ENCODE data around the gene DAW1.
A peak's percentile ranks its signal among the peaks of the same experiment; 100 is the strongest.
"Not testable (repeated sequence)": the region's sequence is repeated elsewhere in the genome, so short reads cannot be mapped to it uniquely, and the experiment has no call there.

The DAW1 gene

GRCh38 chr2:227871375-227871791 lies at the start of gene DAW1:
Gene DAW1 (plus strand): TSS chr2:227871631. CDS start chr2:227871690, 59 bp downstream.
- DNase-seq: peak; percentile 56 to 66

GRCh38 chr2:227822416-227823003 lies 48.9 kb upstream of the DAW1 start:
- no peak for DNase-seq

GRCh38 chr2:227823922-227824321 lies 47.5 kb upstream of the DAW1 start:
- DNase-seq: no peak

GRCh38 chr2:227824711-227825110 lies 46.7 kb upstream of the DAW1 start:
- DNase-seq: no peak

GRCh38 chr2:227826019-227826521 lies 45.4 kb upstream of the DAW1 start:
- DNase-seq: no peak

- DNase-seq: no peak
These were observed 44.9 kb upstream of the DAW1 start for GRCh38 chr2:227826563-227826962.

- DNase-seq: no peak
These were observed 44.3 kb upstream of the DAW1 start for GRCh38 chr2:227827143-227827542.

- no peak for DNase-seq
These were observed 42.9 kb upstream of the DAW1 start for GRCh38 chr2:227828477-227828912.

- DNase-seq: no peak
These were observed 42.1 kb upstream of the DAW1 start for GRCh38 chr2:227829337-227829736.

- no peak for DNase-seq
These were observed 37.0 kb upstream of the DAW1 start for GRCh38 chr2:227834423-227834822.

GRCh38 chr2:227834916-227835650 lies 36.3 kb upstream of the DAW1 start:
- no peak for DNase-seq

GRCh38 chr2:227839339-227840129 lies 31.9 kb upstream of the DAW1 start:
- not testable (repeated sequence) for DNase-seq

- no peak for DNase-seq
These were observed 24.6 kb upstream of the DAW1 start for GRCh38 chr2:227846831-227847230.

GRCh38 chr2:227848146-227848545 lies 23.3 kb upstream of the DAW1 start:
- no peak for DNase-seq

- DNase-seq: no peak
These were observed 22.8 kb upstream of the DAW1 start for GRCh38 chr2:227848586-227848985.

- no peak for DNase-seq
These were observed 21.5 kb upstream of the DAW1 start for GRCh38 chr2:227849906-227850305.

- no peak for DNase-seq
These were observed 18.2 kb upstream of the DAW1 start for GRCh38 chr2:227853204-227853629.

GRCh38 chr2:227853765-227854271 lies 17.6 kb upstream of the DAW1 start:
- no peak for DNase-seq

GRCh38 chr2:227855440-227855839 lies 16.0 kb upstream of the DAW1 start:
- no peak for DNase-seq

- no peak for DNase-seq
These were observed 14.7 kb upstream of the DAW1 start for GRCh38 chr2:227856697-227857096.

- no peak for DNase-seq
These were observed 11.2 kb upstream of the DAW1 start for GRCh38 chr2:227860221-227860641.

- no peak for DNase-seq
These were observed 10.4 kb upstream of the DAW1 start for GRCh38 chr2:227861011-227861410.

GRCh38 chr2:227862227-227862740 lies 9.1 kb upstream of the DAW1 start:
- DNase-seq: no peak

Measured in activated T-cell treated with anti-CD3 and anti-CD28 coated beads, Interleukin-2, amount 50 U/mL, for 48 hours (primary cell).